Stimulated activated CD8-positive, alpha-beta memory T cell treated with anti-CD3 and anti-CD28 coated beads, Interleukin-15, amount 100 ng/mL, for 1 hour (primary cell): ENCODE results near the gene RFT1.
"Not testable (repeated sequence)": the region's sequence is repeated elsewhere in the genome, so short reads cannot be mapped to it uniquely, and the experiment has no call there.

ENCODE experiments used
- DNase-seq: peaks from one replicate; pipeline ENCODE4 v3.0.0-alpha.2; 2020; ENCODE audit warnings: low read depth

The RFT1 gene

DNA sequence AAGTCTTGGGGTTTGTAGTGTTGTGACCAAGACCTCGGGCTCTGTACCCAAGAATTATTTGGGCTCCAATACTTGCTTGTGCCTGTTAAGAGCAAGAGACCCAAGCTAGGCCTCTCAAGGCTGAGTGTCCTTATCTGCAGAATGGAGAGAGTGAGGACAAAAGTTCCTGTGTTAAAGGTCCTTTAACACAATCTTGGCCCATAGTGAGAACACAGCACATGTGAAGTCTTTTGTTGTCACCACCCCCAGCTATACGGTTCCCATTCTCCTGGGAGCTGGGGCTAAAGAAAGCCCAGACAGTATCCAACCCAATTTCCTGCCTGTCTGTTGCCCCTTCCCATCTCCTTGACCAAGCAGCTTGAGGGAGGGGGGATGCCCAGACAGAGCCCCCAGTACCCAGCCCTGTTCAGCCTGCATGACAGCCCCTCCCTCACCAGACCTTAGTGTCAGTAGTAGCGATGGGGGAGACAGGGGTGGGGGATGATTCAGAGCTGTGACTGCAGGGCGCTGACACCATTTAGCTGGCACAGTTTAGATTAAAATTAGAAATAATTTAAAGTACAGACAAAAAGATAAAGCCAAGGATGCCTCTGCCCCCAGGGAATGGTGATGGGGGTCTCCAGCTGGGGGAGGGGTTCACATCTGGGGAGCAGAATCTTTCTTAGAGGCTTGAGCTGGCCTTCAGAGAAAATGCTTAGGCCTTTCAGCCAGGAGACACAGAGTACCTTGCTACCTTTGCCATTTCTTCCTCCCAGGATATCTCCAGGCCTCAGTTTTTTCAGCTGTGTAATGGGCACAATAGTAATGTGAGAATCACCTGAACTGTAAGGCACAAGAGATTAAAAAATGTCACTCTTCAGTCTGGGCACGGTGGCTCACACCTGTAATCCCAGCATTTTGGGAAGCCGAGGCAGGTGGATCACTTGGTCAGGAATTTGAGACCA lies 33.5 kb upstream of the RFT1 start:
- no peak for DNase-seq

DNA sequence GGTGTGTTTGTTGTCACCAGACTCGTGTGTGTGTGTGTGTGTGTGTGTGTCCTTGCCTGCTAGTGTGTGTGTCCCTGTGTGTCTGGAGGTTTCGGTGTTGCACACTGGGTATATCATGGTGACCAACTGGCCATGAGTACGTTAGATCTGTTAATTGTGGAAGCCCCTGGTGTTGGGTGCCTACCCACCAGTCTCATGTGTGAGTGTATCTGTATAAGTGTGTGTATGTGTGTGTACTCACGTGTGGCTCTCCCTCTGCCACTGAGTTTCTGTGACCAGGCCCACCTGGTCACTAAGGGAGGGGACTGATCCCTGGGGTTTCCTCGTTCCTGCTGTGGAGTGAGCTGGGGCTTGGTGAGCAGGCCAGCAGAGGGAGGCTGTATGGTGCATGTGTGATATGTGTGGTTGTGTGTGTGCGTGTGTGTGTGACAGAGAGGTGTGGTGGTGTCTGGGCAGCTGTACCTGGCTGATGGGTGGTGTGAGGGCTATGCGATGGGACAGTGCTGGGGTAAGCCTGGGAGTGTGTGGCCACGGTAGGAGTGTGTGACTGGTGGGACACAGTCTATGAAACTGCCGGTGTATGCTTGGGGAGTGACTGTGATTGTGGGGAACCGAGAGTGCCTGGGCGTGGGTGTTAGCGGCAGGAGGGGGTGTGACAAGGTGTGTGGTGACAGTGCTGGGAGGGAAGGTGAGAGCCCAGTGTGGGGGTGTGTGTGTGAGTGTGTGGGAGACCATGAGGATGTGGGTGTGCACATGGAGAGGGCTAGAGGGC lies 32.6 kb upstream of the RFT1 start:
- peak; percentile 39 for DNase-seq

DNA sequence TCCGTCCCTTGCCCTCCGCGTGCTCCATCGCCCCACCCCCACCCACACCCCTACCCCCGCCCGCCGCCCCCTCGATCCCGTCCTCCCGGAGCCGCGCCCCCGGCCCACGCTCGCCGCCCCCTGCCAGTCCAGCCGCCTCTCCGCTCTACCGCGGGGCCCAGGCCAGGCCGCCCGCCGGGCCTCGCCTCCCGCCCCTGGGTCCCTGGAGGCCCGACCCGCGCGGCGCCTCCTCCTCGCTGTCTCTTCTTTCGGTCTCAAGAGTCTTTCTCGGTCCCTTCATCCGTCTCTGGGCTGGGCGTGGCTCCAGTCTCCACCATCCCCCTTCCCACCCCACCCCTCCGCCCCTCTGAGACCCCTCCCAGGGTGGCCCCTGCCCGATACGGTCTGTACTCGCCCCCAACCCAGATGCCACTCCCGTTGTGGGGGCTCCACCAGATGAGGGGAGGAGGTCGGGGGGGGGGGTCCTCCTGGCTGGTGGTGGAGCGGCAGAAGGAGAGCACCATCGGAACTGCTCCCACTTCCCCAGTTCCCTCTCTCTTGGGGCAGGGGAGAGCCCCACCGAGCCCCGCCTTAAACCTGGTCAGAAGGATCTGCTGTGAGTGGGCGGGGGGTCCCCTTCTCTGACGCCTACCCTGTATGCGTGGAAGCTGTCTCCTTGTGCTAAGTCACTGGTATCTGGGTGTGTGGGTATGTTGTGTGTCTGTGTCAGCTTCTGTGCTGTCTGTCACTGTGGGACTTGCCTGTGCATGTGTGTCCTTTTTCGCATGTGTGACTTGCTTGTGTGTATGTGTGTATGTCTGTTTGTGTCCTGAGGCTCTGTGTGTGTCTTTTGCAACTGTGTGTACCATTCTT lies 31.8 kb upstream of the RFT1 start:
- no peak for DNase-seq

DNA sequence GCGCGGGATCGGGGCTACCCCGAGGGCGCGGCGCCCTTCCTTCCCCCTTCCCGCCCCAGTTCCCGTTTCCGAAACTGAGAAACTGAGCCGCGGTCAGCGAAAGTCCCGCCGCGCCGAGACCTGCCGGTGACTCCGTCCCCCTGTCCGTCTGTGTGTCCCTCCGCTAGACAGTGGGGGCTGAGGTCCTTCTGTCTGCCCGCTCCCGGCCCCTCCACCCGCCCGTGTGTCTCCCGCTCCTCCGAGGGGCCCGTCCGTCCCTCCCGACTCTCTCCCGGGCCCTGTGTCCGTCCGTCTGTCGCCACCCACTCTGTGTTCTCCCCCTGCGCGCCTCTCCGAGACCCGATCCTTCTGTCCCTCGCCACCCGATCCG lies 31.2 kb upstream of the RFT1 start:
- DNase-seq, result no peak

DNA sequence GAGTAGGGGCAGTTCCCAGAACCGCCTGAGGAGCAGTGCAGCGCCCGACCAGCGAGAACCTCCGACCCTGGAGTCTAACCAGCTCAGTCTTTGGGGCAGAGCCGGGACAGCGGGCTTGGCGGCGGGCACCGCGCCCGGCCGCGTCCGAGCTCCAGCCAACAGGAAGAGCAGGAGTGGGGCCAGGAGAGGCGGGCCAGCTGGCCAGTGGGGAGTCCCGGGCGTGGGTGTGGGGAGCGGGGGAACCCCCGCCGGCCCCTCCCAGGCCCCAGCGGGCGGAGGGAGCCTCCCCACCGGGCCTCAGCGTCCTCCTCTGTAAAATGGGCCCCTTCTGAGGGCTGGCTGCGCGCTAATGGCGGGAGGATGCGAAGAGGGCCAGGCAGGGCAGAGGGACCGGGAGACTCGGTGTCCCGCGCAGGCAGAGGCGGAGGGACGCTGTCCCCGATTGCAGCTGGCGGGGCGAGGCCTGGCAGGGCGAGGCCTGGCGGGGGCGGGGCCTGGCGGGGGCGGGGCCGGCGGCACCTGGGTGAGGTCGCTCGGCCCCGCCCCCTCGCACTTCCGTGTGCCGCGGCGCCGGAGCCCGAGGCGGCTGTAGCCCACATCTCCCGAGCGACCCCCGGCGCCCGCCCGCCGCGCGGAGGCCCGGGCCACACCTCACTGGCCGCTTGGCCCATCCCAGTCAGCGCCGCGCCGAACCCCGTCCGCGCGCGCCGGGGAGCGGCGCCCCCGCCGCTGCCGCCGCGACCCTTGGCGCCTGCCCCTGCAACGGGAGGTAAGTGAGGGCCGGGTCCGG lies 30.6 kb upstream of the RFT1 start, which contains the start of gene PRKCD:
PRKCD (plus strand) TSS at position 550 of the 790 bp plus-strand sequence. CDS start 17,214 bp downstream, outside the sequence.
- DNase-seq, result peak; percentile 59

- DNase-seq, result no peak
These were observed 29.9 kb upstream of the RFT1 start for GRCh38 chr3:53160061-53160659.

- no peak for DNase-seq
These were observed 29.2 kb upstream of the RFT1 start for GRCh38 chr3:53159156-53160060.

DNA sequence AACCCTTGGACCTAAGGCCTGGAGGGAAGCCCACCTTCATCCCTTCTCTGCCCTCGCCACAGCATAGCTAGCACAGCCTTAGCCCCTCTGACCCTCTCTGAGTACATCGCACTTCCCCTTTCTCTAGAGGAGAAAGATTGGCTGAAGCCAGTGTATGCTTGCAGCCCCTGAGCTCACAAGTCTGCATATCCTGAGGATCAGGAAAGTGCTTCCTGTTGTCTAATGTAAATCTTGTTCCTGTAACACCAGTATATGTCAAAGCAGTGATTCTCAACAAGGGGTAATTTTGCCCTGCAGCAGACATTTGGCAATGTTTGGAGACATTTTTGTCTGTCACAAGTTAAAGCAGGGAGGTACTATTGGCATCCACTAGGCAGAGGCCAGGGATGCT lies 28.5 kb upstream of the RFT1 start:
- no peak for DNase-seq

- no peak for DNase-seq
These were observed 27.8 kb upstream of the RFT1 start for GRCh38 chr3:53157974-53158580.

GRCh38 chr3:53156368-53156834 lies 26.2 kb upstream of the RFT1 start:
- no peak for DNase-seq

- no peak for DNase-seq
These were observed 25.5 kb upstream of the RFT1 start for GRCh38 chr3:53155760-53156159.

DNA sequence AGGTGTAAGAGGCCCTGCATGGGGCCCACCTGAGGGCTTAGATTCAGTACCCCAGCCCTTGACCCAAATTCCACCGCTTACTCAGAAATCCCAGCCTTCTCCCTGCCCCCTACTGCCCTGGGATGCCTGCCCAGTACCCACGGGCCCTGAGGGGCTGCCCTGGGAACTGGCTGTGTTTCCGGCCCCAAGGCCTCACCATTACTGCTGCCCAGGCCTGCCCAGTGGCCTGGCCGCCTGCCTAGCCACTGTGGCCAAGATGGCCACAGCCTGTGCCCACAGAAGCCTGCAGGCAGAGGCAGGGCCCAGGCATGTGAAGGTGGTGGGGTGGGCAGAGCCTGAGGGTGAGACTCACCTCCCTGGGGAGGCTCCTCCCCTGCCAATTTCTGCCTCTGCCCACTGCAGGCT lies 24.6 kb upstream of the RFT1 start:
- DNase-seq, result no peak

- no peak for DNase-seq
These were observed 23.7 kb upstream of the RFT1 start for GRCh38 chr3:53153980-53154379.

- DNase-seq, result no peak
These were observed 23.1 kb upstream of the RFT1 start for GRCh38 chr3:53153264-53153823.

- no peak for DNase-seq
These were observed 21.8 kb upstream of the RFT1 start for GRCh38 chr3:53151870-53152660.

GRCh38 chr3:53151465-53151864 lies 21.2 kb upstream of the RFT1 start:
- no peak for DNase-seq

DNA sequence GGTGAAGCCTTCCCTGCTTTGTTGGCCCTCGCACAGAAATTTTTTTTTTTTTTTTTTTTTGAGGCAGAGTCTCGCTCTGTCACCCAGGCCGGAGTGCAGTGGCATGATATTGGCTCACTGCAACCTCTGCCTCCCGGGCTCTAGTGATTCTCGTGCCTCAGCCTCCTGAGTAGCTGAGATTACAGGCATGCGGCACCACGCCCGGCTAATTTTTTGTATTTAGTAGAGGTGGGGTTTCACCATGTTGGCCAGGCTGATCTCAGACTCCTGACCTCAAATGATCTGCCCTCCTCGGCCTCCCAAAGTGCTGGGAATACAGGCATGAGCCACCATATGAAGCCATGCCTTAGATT lies 20.8 kb upstream of the RFT1 start:
- not testable (repeated sequence) for DNase-seq
